Myocyte (in vitro differentiated cells): Measurements from ENCODE around the gene LPAR2. TPM values are rescaled to one million over a fixed set of nuclear protein-coding genes. Genes with fewer than 3 reads are reported as not detected.
"Not testable (repeated sequence)": the region's sequence is repeated elsewhere in the genome, so short reads cannot be mapped to it uniquely, and the experiment has no call there.

ENCODE experiments used
- DNase-seq: peaks from one replicate; pipeline ENCODE4 v3.0.0-alpha.2; 2012; ENCODE audit warnings: low read depth
- total RNA-seq: library from RNA; depleted of rRNA; stranded (reverse); fragments of >200 nt; gene quantifications from 2 replicates; pipeline ENCODE4 v1.2.3, GENCODE V29; 2014

Gene LPAR2
- total RNA-seq, 1 donor from 2014 or later, result 3.7 TPM

GRCh38 chr19:19602136-19602712, 25.8 kb downstream of the LPAR2 start:
- no peak for DNase-seq

GRCh38 chr19:19600793-19601330, 27.2 kb downstream of the LPAR2 start:
- DNase-seq, result no peak

DNA sequence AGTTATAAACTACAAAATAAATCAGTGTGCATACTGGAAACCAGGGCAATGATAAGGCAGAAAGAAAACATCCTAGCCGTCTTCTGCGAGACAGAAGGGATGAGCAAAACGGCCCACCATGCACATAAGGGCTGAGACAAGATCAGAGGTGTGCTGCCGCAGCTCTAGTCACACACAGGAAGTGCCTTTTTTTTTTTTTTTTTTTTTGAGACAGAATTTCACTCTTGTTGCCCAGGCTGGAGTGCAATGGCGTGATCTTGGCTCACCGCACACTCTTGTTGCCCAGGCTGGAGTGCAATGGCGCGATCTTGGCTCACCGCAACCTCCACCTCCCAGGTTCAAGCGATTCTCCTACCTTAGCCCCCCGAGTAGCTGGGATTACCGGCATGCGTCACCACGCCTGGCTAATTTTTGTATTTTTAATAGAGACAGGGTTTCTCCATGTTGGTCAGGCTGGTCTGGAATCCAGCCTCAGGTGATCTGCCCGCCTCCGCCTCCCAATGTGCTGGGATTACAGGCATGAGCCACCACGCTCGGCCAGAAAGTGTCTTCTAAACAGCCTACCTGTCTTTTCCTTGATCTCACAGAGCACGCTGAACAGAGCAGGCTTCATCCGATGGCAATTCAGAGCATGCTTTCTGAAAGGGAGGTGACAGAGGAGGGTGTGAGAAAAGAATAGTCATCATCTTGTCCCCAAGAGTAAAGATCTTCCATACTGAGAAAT, 29.1 kb downstream of the LPAR2 start:
- not testable (repeated sequence) for DNase-seq

- DNase-seq, result no peak
Observed at GRCh38 chr19:19597809-19598306, 30.2 kb downstream of the LPAR2 start.

DNA sequence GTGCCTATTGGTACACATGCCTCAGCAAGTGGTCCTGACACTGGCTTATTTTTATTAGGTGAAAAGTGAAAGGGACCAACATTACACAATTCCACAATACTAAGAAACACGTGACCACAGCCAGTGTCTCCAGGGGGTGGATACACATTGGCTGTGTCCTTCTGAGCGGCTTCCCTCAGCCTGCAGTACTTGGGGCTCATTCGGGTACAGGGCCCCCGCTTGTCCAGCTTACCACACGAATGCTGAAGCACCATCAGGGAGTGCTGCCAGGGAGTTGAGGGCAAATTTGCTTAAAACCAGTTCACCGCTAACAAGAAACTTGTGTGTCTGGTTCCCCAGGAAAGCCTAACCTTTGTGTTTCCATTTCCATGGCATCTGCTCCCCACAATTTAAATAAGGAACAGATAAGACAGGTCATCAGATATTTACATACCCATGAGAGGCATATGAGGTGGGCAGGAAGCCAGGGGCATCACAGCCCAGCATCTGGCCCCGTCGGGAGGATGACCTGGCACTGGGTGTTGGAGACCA, 32.8 kb downstream of the LPAR2 start:
- no peak for DNase-seq

DNA sequence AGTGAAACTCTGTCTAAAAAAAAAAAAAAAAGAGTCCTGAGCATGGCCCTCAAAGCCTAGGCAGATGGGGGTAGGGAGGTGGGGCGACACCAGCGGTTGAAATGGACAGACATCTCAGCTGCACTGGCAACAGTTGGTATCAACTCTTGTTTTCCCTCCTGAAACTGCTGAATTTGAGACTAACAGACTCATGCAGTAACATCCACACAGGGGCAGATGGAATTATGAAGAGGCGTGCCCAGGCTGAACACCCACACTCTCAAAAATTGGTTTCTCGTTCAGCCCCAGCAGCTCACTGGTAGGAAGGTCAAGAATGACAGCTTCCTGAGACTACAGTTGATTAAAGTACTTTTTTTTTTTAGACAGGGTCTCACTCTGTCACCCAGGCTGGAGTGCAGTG, 33.6 kb downstream of the LPAR2 start:
- DNase-seq, result no peak

- DNase-seq, result no peak
Observed at GRCh38 chr19:19592690-19593089, 35.3 kb downstream of the LPAR2 start.

GRCh38 chr19:19591133-19591825, 36.7 kb downstream of the LPAR2 start:
- peak; percentile 76 for DNase-seq

DNA sequence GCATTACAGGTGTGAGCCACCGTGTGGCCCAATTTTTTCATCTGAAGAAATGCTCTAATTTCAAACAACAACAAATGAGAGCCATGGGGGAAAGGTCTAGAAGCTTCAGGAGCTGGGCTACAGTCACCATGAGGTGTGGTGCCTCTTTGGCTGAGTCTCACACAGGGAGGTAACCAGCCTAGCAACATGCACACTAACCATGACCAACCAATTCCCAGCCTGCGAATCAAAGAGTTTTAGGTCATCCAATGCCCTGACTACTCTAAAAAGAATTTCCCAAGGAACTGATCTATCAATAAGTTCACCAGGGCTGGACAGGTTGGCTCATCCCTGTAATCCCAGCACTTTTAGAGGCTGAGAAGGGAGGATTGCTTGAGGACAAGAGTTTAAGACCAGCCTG, 39.5 kb downstream of the LPAR2 start:
- DNase-seq, result no peak

DNA sequence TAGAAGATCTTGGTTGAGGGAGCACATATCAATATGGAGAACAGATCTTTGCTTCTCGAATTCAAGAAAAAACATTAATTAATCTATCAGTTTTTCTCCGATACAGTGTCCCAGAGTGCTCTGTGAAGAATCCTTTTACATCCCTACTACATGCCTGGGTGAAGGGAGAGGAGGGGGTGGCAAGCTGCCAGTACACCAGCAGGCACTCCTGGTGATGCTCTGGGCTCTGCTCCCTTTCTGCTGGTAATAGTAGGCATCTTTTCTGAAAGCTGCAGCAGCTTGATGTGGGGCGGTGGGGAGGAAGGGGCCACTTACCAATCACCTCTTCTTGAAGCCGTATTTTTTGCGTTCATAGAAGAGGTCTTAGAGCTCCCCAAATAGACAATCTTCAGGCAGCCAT, 40.2 kb downstream of the LPAR2 start:
- no peak for DNase-seq

- DNase-seq, result no peak
Observed at GRCh38 chr19:19584356-19584755, 43.7 kb downstream of the LPAR2 start.

GRCh38 chr19:19582471-19582870, 45.5 kb downstream of the LPAR2 start:
- DNase-seq, result no peak

- no peak for DNase-seq
Observed at GRCh38 chr19:19581391-19581790, 46.6 kb downstream of the LPAR2 start.

- no peak for DNase-seq
Observed at GRCh38 chr19:19580418-19580817, 47.6 kb downstream of the LPAR2 start.

DNA sequence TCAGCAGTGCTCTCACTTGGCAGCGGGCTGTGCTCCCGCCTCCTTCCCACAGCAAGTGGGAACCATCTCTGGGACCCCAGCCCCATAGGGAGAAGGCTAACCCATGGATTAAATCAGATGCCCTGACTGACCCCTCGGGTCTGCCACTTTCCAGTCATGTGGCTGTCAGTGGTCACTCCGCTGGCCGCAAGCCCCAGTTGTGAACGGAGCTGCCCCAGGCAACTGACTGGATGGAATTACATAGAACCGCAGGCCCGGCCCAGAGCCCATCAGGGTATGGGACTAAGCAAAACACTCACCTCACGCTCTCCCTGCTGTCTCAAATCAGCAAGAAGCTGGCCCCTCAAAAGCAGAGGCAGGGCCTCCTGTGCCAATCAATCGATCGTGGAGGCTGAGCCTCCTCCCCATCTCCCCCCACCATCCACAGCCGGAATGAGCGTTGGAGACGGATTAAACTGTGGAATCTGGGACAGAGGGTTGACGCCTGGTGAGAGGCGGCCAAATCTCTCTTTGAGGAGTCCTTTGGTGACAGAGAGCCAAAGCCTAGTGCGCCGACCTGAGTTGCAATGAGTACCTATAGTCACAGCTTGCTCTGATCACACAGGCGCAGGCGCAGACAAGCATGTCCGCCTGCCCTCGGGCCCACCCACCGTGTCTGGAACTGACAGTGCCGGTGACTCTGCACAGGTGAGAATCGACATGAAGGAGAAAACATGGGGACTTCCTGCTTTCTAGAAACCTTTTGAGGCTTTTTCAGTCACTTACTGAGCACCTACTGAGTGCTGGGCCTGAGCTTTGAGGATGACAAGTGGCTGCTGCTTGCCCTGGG, 48.3 kb downstream of the LPAR2 start:
- no peak for DNase-seq

GRCh38 chr19:19578252-19578651, 49.8 kb downstream of the LPAR2 start:
- DNase-seq, result no peak

DNA sequence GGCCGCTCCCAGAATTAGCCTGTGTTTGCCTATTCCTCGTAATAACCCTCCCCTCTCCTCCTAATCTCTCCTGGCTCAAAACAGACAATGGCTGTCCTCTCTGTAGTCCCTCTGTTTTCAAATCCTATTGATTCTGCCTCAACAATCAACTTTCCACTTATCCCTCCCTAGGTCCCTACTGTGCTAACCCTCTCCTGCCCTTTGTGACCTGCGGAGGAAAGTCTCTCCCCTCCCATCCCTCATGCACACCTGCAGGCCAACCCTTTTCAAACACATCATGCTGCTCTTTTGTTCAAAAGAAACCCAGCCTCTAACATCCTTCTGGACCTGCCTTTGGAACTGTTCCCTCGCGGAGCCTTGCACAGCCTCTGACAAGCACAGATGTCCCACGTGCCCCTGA, 52.6 kb downstream of the LPAR2 start:
- DNase-seq, result no peak
